ENCODE results near the gene MYO7B. TPM values are rescaled to one million over a fixed set of nuclear protein-coding genes. Genes with fewer than 3 reads are reported as not detected.
A peak's percentile ranks its signal among the peaks of the same experiment; 100 is the strongest.

MYO7B gene
- total and polyA plus RNA-seq, 9 of the 15 experiments (the other 6 are each of a cell fraction or from before 2014, with no cell fraction given) = 0.08 TPM; not detected in 8

DNA sequence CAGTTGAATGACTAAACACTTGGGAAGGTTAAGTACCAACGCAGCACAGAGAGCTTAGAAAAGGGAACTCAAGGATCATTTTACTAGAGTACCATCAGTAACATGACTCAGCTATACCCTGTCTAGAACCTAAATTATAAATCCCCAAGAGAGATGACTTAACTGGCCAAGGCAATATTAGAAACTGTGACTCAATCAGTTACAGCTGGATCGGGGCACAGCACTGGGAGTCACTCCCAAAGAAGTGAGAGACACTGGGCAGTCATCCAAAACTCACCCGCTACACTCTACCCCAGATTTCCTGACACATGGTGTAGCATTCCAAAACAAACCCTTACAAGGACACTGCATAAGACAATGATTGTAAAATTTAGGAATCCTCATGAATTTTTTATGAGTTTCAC lies 26.9 kb upstream of the MYO7B start (continued):
- TF ChIP-seq, protein P1, sequence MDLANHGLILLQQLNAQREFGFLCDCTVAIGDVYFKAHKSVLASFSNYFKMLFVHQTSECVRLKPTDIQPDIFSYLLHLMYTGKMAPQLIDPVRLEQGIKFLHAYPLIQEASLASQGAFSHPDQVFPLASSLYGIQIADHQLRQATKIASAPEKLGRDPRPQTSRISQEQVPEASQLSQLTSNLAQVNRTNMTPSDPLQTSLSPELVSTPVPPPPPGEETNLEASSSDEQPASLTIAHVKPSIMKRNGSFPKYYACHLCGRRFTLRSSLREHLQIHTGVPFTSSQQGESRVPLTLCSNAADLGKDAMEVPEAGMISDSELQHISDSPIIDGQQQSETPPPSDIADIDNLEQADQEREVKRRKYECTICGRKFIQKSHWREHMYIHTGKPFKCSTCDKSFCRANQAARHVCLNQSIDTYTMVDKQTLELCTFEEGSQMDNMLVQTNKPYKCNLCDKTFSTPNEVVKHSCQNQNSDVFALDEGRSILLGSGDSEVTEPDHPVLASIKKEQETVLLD (IDR thresholded peaks at IDR 0.05) = no peak
- no peak for TF ChIP-seq CC2D1A (IDR thresholded peaks at IDR 0.05)
- TF ChIP-seq, protein P2, sequence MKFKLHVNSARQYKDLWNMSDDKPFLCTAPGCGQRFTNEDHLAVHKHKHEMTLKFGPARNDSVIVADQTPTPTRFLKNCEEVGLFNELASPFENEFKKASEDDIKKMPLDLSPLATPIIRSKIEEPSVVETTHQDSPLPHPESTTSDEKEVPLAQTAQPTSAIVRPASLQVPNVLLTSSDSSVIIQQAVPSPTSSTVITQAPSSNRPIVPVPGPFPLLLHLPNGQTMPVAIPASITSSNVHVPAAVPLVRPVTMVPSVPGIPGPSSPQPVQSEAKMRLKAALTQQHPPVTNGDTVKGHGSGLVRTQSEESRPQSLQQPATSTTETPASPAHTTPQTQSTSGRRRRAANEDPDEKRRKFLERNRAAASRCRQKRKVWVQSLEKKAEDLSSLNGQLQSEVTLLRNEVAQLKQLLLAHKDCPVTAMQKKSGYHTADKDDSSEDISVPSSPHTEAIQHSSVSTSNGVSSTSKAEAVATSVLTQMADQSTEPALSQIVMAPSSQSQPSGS (CRISPR knock-in tag; IDR thresholded peaks at IDR 0.05) = no peak
- TF ChIP-seq, protein P3, sequence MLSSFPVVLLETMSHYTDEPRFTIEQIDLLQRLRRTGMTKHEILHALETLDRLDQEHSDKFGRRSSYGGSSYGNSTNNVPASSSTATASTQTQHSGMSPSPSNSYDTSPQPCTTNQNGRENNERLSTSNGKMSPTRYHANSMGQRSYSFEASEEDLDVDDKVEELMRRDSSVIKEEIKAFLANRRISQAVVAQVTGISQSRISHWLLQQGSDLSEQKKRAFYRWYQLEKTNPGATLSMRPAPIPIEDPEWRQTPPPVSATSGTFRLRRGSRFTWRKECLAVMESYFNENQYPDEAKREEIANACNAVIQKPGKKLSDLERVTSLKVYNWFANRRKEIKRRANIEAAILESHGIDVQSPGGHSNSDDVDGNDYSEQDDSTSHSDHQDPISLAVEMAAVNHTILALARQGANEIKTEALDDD (IDR thresholded peaks at IDR 0.05) = peak; percentile 90
- TF ChIP-seq JUND (IDR thresholded peaks at IDR 0.05; ENCODE audit: borderline replicate concordance, low read depth, low read length) = peak; percentile 39; the same call in 1 of the 2 replicates
- TF ChIP-seq JUND (tag; IDR thresholded peaks at IDR 0.05; ENCODE audit: borderline replicate concordance, low read depth, low read length) = no peak; the same call in 2 of the 3 replicates
- no peak for TF ChIP-seq MITF (IDR thresholded peaks at IDR 0.05)
- no peak for TF ChIP-seq ZNF551 (CRISPR knock-in tag; IDR thresholded peaks at IDR 0.05)
- TF ChIP-seq ATF3 (IDR thresholded peaks at IDR 0.05) = peak; percentile 75
- TF ChIP-seq ATF3 (CRISPR knock-in tag; conservative IDR thresholded peaks at IDR 0.05) = no peak
- 0 out of 4 replicates have a peak, but pooled peaks of 1 of the 2 experiments have one; percentile 14 for TF ChIP-seq RCOR1 (IDR thresholded peaks at IDR 0.05; ENCODE audit: borderline replicate concordance in 1 of 2, low read depth in 2 of 2, low read length in 2 of 2)
- no peak for TF ChIP-seq STAT5A (IDR thresholded peaks at IDR 0.05; ENCODE audit: borderline replicate concordance, low read length)
- TF ChIP-seq DPF2 (IDR thresholded peaks at IDR 0.05) = 0 out of 2 replicates have a peak, but pooled peaks have one; percentile 30
- no peak for TF ChIP-seq SNIP1 (IDR thresholded peaks at IDR 0.05; ENCODE audit: low read depth)
- TF ChIP-seq TEAD1 (CRISPR knock-in tag; IDR thresholded peaks at IDR 0.05) = no peak
- TF ChIP-seq, protein P4, sequence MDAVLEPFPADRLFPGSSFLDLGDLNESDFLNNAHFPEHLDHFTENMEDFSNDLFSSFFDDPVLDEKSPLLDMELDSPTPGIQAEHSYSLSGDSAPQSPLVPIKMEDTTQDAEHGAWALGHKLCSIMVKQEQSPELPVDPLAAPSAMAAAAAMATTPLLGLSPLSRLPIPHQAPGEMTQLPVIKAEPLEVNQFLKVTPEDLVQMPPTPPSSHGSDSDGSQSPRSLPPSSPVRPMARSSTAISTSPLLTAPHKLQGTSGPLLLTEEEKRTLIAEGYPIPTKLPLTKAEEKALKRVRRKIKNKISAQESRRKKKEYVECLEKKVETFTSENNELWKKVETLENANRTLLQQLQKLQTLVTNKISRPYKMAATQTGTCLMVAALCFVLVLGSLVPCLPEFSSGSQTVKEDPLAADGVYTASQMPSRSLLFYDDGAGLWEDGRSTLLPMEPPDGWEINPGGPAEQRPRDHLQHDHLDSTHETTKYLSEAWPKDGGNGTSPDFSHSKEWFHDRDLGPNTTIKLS (IDR thresholded peaks at IDR 0.05; ENCODE audit: borderline replicate concordance, low read depth) = peak; percentile 23; the same call in 1 of the 2 replicates
- TF ChIP-seq CEBPG (CRISPR knock-in tag; IDR thresholded peaks at IDR 0.05) = no peak
- TF ChIP-seq CEBPG (tag; conservative IDR thresholded peaks at IDR 0.05 in 1 of 2, IDR thresholded peaks at IDR 0.05 in 1 of 2) = 0 out of 4 replicates have a peak, but pooled peaks have one; percentile 28 to 29
- TF ChIP-seq ZNF175 (CRISPR knock-in tag; IDR thresholded peaks at IDR 0.05; ENCODE audit: low read depth) = no peak
- TF ChIP-seq ZNF778 (CRISPR knock-in tag; IDR thresholded peaks at IDR 0.05) = no peak
- no peak for TF ChIP-seq ZNF143 (CRISPR knock-in tag; IDR thresholded peaks at IDR 0.05)
- no peak for TF ChIP-seq DDX20 (tag; IDR thresholded peaks at IDR 0.05; ENCODE audit: low read depth)

Measured in K562 (cell line).